GM19240 (cell line): ENCODE measurements around the gene BMP2K.
A peak's percentile ranks its signal among the peaks of the same experiment; 100 is the strongest.

Experiments used
- DNase-seq: peaks from one replicate; pipeline ENCODE4 v3.0.0; 2011; ENCODE audit warnings: low spot score; ENCODE audit not compliant: insufficient read length

The BMP2K gene

GRCh38 chr4:78776079-78776728 lies at the start of gene BMP2K:
Gene BMP2K (plus strand): TSS chr4:78776350. CDS start chr4:78776544, 194 bp downstream.
- peak; percentile 58 for DNase-seq

- no peak for DNase-seq
Measured at GRCh38 chr4:78726546-78726945, 49.6 kb upstream of the BMP2K start.

GRCh38 chr4:78732332-78733104 lies 43.6 kb upstream of the BMP2K start:
- no peak for DNase-seq

GRCh38 chr4:78734441-78735162 lies 41.5 kb upstream of the BMP2K start:
- no peak for DNase-seq

- no peak for DNase-seq
Measured at GRCh38 chr4:78735697-78736096, 40.5 kb upstream of the BMP2K start.

GRCh38 chr4:78737035-78737434 lies 39.1 kb upstream of the BMP2K start:
- DNase-seq = no peak

- no peak for DNase-seq
Measured at GRCh38 chr4:78737973-78738372, 38.2 kb upstream of the BMP2K start.

GRCh38 chr4:78742300-78742699 lies 33.9 kb upstream of the BMP2K start:
- DNase-seq = no peak

GRCh38 chr4:78747475-78747922 lies 28.7 kb upstream of the BMP2K start:
- DNase-seq = no peak

- DNase-seq = no peak
Measured at GRCh38 chr4:78748381-78748780, 27.8 kb upstream of the BMP2K start.

GRCh38 chr4:78749258-78749971 lies 26.7 kb upstream of the BMP2K start:
- no peak for DNase-seq

- DNase-seq = no peak
Measured at GRCh38 chr4:78749972-78750727, 26.0 kb upstream of the BMP2K start.

- DNase-seq = no peak
Measured at GRCh38 chr4:78753091-78753490, 23.1 kb upstream of the BMP2K start.

GRCh38 chr4:78754872-78755271 lies 21.3 kb upstream of the BMP2K start:
- no peak for DNase-seq

- DNase-seq = no peak
Measured at GRCh38 chr4:78756137-78756536, 20.0 kb upstream of the BMP2K start.

- DNase-seq = no peak
Measured at GRCh38 chr4:78756776-78757175, 19.4 kb upstream of the BMP2K start.

GRCh38 chr4:78757574-78757973 lies 18.6 kb upstream of the BMP2K start:
- no peak for DNase-seq

GRCh38 chr4:78758085-78758484 lies 18.1 kb upstream of the BMP2K start:
- DNase-seq = no peak

GRCh38 chr4:78762529-78762928 lies 13.6 kb upstream of the BMP2K start:
- no peak for DNase-seq

GRCh38 chr4:78763251-78763650 lies 12.9 kb upstream of the BMP2K start:
- no peak for DNase-seq
